ENCODE measurements around the gene TMCO1. TPM values are rescaled to one million over a fixed set of nuclear protein-coding genes. Genes with fewer than 3 reads are reported as not detected.
"Not testable (repeated sequence)": the region's sequence is repeated elsewhere in the genome, so short reads cannot be mapped to it uniquely, and the experiment has no call there.

The TMCO1 gene
- total and polyA plus RNA-seq, 11 donors, result 27.4 to 102 (median 54.3) TPM

- DNase-seq, result peak in 1 of 5 donors; percentile 16
- H3K4me1 ChIP-seq, result peaks cover 0 to 11% (median 0%) of the 10 kb centered on the region in 12 donors
- 13 to 19% (median 15%) methylated on average over 3 of the region's 3 CpGs for WGBS, 4 donors
- no peaks in the 10 kb centered on the region for H3K36me3 ChIP-seq
- intact Hi-C loops (cut with DNase I), result no loop called here
- TF ChIP-seq CTCF (IDR thresholded peaks at IDR 0.05) (no peak), POLR2A (IDR thresholded peaks at IDR 0.05) (no peak)
- peak; percentile 65 to 86 (median 68) for ATAC-seq
- H3K27me3 ChIP-seq, result no peaks in the 10 kb centered on the region
- peaks cover 0 to 13% (median 0%) of the 10 kb centered on the region in 12 donors for H3K9me3 ChIP-seq
- H3K27ac ChIP-seq, result peak overlapping the region in 3 of 12 donors; percentile 25 to 37 (median 31)
- H3K4me3 ChIP-seq, result no peak overlapping the region
These were observed 47.1 kb upstream of the TMCO1 start for GRCh38 chr1:165815725-165816124.

- intact Hi-C loops (cut with DNase I), result no loop called here
- TF ChIP-seq POLR2A (IDR thresholded peaks at IDR 0.05) (no peak), CTCF (IDR thresholded peaks at IDR 0.05) (no peak)
- no peaks in the 10 kb centered on the region for H3K27me3 ChIP-seq
- no peaks in the 10 kb centered on the region for H3K36me3 ChIP-seq
- no peak for DNase-seq
- no peak overlapping the region for H3K4me3 ChIP-seq
- no peaks in the 10 kb centered on the region for H3K9me3 ChIP-seq
- ATAC-seq, result no peak
- no peak overlapping the region for H3K27ac ChIP-seq
- H3K4me1 ChIP-seq, result no peaks in the 10 kb centered on the region
These were observed 38.9 kb upstream of the TMCO1 start for GRCh38 chr1:165807613-165808012.

- H3K4me3 ChIP-seq; DNase-seq; ATAC-seq; H3K4me1 ChIP-seq; H3K36me3 ChIP-seq; H3K27ac ChIP-seq; intact Hi-C loops (cut with DNase I); H3K27me3 ChIP-seq: not testable (repeated sequence)
- 48 to 88% (median 75%) methylated on average over 1 of the region's 1 CpG for WGBS, 4 donors
- H3K9me3 ChIP-seq, result peaks cover 0 to 11% (median 0%) of the 10 kb centered on the region in 12 donors
These were observed 35.8 kb upstream of the TMCO1 start for GRCh38 chr1:165804513-165804912.

GRCh38 chr1:165799387-165799786, 30.7 kb upstream of the TMCO1 start:
- TF ChIP-seq POLR2A (IDR thresholded peaks at IDR 0.05) (no peak), CTCF (IDR thresholded peaks at IDR 0.05) (no peak)
- no peak for ATAC-seq
- H3K27ac ChIP-seq, result no peak overlapping the region
- no peaks in the 10 kb centered on the region for H3K27me3 ChIP-seq
- no peak overlapping the region for H3K4me3 ChIP-seq
- H3K4me1 ChIP-seq, result no peaks in the 10 kb centered on the region
- H3K9me3 ChIP-seq, result peaks cover 0 to 14% (median 0%) of the 10 kb centered on the region in 12 donors
- H3K36me3 ChIP-seq, result no peaks in the 10 kb centered on the region
- DNase-seq, result no peak
- intact Hi-C loops (cut with DNase I), result no loop called here

- intact Hi-C loops (cut with DNase I), result no loop called here
- no peak overlapping the region for H3K4me3 ChIP-seq
- H3K9me3 ChIP-seq, result peaks cover 0 to 14% (median 0%) of the 10 kb centered on the region in 12 donors
- H3K27ac ChIP-seq, result no peak overlapping the region
- TF ChIP-seq CTCF (IDR thresholded peaks at IDR 0.05) (no peak), POLR2A (IDR thresholded peaks at IDR 0.05) (no peak)
- 66 to 80% (median 76%) methylated on average over 2 of the region's 2 CpGs for WGBS, 4 donors
- H3K36me3 ChIP-seq, result no peaks in the 10 kb centered on the region
- H3K4me1 ChIP-seq, result no peaks in the 10 kb centered on the region
- H3K27me3 ChIP-seq, result no peaks in the 10 kb centered on the region
- DNase-seq (no peak), ATAC-seq (no peak)
These were observed 27.2 kb upstream of the TMCO1 start for GRCh38 chr1:165795894-165796293.

Data from heart left ventricle (tissue), 16 donors.